DLD1 (cell line): Measurements from ENCODE around the gene HAUS3.

Experiments
- in situ Hi-C: cut with HindIII; loops from 2 replicates; pipeline ENCODE4 v1.10.0; 2017; ENCODE audit warnings: low sequenced_read_pairs

The HAUS3 gene, protein sequence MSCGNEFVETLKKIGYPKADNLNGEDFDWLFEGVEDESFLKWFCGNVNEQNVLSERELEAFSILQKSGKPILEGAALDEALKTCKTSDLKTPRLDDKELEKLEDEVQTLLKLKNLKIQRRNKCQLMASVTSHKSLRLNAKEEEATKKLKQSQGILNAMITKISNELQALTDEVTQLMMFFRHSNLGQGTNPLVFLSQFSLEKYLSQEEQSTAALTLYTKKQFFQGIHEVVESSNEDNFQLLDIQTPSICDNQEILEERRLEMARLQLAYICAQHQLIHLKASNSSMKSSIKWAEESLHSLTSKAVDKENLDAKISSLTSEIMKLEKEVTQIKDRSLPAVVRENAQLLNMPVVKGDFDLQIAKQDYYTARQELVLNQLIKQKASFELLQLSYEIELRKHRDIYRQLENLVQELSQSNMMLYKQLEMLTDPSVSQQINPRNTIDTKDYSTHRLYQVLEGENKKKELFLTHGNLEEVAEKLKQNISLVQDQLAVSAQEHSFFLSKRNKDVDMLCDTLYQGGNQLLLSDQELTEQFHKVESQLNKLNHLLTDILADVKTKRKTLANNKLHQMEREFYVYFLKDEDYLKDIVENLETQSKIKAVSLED

DNA sequence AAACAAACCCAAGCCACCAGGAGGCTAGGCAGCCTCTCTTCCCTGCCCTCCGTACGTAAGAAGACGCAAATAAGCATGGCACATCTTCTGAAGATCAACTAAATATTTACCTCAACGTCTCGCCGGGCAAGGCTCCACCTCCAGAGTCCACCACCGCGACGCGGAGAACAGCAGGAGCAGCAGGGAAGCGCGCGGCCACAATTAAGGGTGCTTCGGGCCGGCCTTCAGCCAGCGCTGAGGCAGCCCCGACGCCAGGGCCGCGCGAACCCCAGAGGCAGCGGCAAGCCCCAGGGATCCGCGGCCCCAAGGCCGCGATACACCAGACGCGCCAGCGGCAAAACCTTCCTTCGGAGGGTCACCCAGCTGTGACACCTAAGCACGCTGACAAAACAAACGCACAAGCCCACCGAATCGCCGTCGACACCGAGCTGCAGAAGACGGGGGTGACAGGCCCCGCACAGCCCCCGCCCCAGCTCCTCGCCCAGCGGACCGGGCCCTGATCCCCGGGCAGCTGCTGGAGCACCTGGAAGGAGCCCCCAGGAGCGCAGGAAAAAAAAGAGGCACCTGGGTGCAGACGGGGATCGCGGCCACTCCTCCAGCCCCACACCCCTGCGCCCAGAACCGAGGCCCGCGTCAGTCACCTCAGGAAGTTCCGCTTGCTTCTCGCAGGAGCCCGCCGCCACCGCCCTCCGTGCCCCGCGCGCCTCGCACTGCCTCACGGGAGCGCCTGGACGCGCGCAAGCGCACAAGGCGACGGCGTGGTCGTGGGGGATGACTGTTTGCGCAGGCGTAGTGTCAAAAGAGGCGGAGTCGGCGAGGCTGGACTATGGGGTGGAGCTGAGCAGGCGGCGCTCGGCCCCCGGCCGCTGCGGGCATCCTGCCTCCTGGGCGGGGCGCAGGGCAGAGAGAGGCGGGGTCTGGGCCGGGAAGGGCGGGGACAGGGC lies at the start of gene HAUS3, which contains the start of gene POLN:
HAUS3 (minus strand) TSS at position 712 of the 944 bp plus-strand sequence. CDS start 1,175 bp downstream, outside the sequence.
POLN (minus strand) TSS at position 712 of the 944 bp plus-strand sequence. CDS start 12,890 bp downstream, outside the sequence.
- in situ Hi-C loops = loop anchor here (10.0 kb wide), 2 partner anchors 63 to 153 kb away; no protein-coding TSS in a partner anchor

DNA sequence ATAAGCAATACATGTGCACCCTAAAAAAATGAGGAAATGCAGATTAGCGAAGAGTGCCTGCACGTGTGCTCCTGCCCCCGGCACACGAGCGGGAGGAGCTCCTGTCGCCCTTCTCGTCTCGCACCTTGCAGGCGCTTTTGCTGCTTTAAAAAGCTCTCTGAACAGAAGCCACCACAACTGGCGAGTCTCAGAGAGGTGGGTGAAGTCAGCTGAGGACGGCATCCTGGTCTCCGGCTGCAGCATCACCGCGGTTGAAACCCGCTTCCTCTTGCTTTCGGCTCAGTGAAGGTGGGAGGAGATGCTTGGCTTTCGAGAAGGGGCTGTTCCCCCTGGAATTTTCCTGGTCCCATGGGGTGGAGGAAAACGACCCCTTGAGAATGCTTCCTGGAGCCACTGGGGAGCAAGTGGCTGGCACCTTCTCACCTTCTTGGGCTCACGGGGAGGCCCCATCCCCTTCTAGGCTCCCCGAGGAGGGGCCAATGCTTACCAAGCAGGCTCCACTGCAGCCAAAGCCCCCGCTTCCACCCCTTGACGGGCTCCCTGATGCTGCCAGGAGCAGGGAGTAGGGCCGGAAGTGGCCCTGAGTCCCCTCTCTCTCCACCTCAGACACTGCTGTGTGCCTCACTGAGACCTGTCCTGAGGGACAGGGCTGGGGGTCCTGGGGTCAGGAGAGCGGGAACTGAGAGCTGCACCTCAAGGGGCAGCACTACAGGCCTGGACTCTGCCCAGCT lies 49.2 kb upstream of the HAUS3 start:
- in situ Hi-C loops = no loop called here

- in situ Hi-C loops = no loop called here
Observed at GRCh38 chr4:2290488-2290887, 48.6 kb upstream of the HAUS3 start.

- in situ Hi-C loops = no loop called here
Observed at GRCh38 chr4:2289955-2290333, 48.0 kb upstream of the HAUS3 start.

DNA sequence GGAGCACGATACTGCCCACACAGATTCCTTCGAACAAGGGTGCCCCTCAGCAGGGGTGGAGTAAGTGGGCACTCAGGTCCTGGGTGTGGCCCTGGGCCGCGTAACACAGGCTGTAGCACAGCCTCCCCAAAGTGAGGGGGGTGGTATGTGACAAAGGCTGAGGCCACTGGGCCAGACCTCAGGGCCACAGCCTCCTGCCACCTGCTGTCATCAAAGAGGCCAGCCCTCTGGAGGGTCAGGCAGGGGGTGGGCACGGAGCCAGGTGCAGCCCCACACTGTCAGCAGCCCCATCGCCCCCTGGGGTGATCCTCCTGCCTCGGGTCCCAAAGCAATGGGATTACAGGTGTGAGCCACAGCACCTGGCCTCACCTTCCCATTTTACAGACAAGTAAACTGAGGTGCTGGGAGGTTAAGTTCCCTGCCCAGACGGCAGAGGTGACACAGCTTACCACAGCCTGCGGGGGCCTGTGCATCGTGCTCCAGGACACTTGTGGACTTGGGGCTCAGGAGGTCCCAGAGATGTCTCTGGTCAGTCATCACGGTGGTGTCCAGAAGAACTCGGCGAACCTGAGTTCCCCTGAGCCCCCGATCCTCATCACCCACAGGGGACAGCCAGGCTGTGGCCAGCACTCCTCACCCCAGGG lies 47.5 kb upstream of the HAUS3 start:
- in situ Hi-C loops = no loop called here

- in situ Hi-C loops = no loop called here
Observed at GRCh38 chr4:2288051-2288541, 46.2 kb upstream of the HAUS3 start.

DNA sequence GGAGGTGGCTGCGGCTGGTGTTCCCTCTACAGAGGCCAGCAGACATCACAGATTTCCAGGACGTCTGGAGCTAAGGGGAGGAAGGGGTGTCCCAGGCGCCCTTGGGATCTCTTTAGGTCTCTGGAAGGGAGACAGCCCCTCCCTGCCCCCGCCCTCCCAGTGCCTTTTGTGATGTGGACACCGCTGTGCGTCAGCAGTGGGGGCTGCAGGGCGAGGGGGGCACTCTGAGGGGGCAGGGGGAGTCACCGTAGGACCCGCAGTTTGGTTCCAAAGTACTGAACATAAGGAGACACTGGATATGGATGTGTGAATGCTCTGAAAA lies 45.6 kb upstream of the HAUS3 start:
- in situ Hi-C loops = no loop called here

GRCh38 chr4:2286904-2287593 lies 45.1 kb upstream of the HAUS3 start:
- in situ Hi-C loops = no loop called here

GRCh38 chr4:2285613-2286381 lies 43.9 kb upstream of the HAUS3 start:
- in situ Hi-C loops = no loop called here

DNA sequence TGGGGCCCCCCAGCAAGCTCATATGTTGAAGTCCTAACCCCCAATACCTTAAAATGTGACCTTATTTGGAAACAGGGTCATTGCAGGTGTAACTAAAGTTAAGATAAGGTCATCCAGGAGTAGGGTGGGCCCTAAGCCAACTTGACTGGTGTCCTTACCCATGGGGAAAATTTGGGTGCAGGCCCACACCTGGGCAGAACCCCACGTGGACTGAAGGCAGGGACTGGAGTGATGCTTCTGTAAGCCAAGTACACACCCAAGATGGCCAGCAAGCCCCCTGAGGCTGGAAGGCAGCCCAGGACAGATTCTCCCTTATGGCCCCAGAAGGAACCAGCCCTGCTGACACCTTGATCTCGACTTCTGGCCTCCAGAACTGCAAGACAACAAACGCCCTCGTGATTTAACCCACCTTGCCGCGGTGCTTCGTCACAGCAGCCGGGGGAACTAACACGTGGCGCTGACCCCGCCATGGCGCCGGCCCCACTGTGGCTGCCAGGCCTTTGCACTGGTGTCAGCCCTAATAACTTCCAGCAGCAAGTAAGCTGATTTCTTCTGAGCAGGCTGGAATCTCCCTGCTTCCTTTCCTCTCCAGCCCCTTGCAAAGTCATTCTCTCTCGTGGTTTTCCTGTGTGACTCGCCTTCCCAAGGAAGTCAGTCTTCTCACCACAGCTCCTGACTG lies 43.2 kb upstream of the HAUS3 start:
- in situ Hi-C loops = no loop called here

DNA sequence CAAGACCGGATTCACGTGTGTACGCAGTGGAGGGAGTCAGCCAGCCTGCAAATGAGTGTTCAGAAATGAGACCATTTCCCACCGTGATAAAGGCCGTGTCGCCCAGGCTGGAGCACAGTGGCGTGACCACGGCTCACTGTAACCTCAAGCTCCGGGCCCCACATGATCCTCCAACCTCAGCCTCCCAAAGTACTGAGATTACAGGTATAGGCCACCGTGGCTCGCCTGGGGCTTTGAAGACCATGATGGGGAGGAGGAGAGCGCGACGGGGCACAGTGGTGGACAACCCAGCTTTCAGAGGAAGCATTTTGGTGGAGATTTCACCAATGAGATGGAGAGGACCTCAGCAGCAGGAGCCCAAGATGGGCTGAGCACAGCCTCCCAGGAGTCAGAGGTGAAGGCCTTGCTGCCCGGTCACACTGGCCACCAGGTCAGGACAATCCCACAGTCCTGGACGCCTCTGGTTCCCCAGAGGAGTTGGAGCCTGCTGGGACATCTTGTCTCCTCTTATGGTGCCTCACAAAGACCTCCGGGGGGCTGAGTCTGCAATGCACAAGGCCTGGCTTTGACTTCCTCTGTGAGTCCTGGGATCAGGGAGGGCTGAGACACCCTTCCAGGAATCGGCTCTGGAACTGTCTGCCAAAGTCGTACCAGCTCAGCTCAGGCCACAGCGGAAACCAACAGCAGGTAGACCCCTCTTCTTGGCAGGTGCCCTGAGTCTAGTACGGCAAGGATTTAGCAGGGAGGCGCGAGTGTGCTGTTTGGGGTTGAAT lies 42.4 kb upstream of the HAUS3 start:
- in situ Hi-C loops = no loop called here

DNA sequence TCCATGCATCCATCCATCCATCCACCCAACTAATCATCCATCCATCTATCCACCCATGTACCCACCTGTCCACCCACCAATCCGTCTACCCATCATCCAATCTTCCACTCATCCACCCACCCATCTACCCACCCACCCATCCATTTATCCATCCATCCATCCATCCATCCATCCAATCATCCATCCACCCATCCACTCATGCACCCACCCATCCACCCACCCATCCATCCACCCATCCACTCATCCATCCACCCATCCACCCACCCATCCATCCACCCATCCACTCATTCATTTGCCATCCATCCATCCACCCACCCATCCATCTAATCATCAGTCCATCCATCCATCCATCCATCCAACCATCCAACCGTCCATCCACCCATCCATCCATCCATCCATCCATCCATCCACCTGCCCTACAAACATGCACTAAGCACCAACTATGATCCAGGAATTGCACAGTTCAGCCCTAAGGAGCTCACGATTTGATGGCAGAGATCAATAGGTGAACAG lies 41.3 kb upstream of the HAUS3 start:
- in situ Hi-C loops = no loop called here

- in situ Hi-C loops = no loop called here
Observed at GRCh38 chr4:2281575-2282343, 39.8 kb upstream of the HAUS3 start.

- in situ Hi-C loops = no loop called here
Observed at GRCh38 chr4:2280531-2281300, 38.8 kb upstream of the HAUS3 start.

GRCh38 chr4:2277956-2278355 lies 36.0 kb upstream of the HAUS3 start:
- in situ Hi-C loops = no loop called here
